Measurements from ENCODE around the gene UBE2E3.

The UBE2E3 gene

GRCh38 chr2:180952731-180953336 lies 27.6 kb upstream of the UBE2E3 start:
- Histone ChIP-seq H3K4me3 (ENCODE audit: low read length) (no peak overlapping the region), H3K4me1 (ENCODE audit: control insufficient read depth, insufficient read depth, low read length) (no peaks in the 10 kb centered on the region), H3K9me3 (ENCODE audit: control insufficient read depth, insufficient read depth, low read length) (no peaks in the 10 kb centered on the region), H3K27me3 (ENCODE audit: control insufficient read depth, insufficient read depth, low read length) (no peaks in the 10 kb centered on the region), H3K36me3 (ENCODE audit: control insufficient read depth, insufficient read depth, low read length) (no peaks in the 10 kb centered on the region), H3K27ac (ENCODE audit: low read length) (no peak overlapping the region)
- DNase-seq (ENCODE audit: low read depth, low spot score) = no peak

DNA sequence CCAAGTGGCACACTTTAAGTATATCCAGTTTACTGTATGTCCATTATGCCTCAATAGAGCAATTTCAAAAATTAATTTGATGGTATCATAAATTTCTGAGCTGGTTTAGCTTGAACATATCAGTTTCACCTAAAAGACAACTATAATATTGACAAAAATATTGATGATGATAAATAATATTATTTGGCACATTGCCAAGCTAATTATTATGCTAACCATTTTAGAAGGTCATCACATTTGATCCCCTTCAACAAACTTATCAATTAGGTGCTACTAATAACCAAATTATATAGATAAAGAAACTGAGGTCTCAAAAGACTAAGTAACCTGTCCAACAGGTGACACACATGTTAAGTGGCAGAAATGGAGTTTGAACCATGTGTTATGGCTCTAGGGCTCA lies 26.9 kb upstream of the UBE2E3 start:
- H3K4me3 ChIP-seq (ENCODE audit: low read length) = no peak overlapping the region
- H3K4me1 ChIP-seq (ENCODE audit: control insufficient read depth, insufficient read depth, low read length) = no peaks in the 10 kb centered on the region
- H3K9me3 ChIP-seq (ENCODE audit: control insufficient read depth, insufficient read depth, low read length) = no peaks in the 10 kb centered on the region
- no peak overlapping the region for H3K27ac ChIP-seq (ENCODE audit: low read length)
- no peaks in the 10 kb centered on the region for H3K27me3 ChIP-seq (ENCODE audit: control insufficient read depth, insufficient read depth, low read length)
- H3K36me3 ChIP-seq (ENCODE audit: control insufficient read depth, insufficient read depth, low read length) = no peaks in the 10 kb centered on the region
- DNase-seq (ENCODE audit: low read depth, low spot score) = no peak

GRCh38 chr2:180955101-180955500 lies 25.3 kb upstream of the UBE2E3 start:
- H3K9me3 ChIP-seq (ENCODE audit: control insufficient read depth, insufficient read depth, low read length) = no peaks in the 10 kb centered on the region
- no peak overlapping the region for H3K4me3 ChIP-seq (ENCODE audit: low read length)
- H3K27me3 ChIP-seq (ENCODE audit: control insufficient read depth, insufficient read depth, low read length) = no peaks in the 10 kb centered on the region
- DNase-seq (ENCODE audit: low read depth, low spot score) = no peak
- H3K36me3 ChIP-seq (ENCODE audit: control insufficient read depth, insufficient read depth, low read length) = no peaks in the 10 kb centered on the region
- H3K4me1 ChIP-seq (ENCODE audit: control insufficient read depth, insufficient read depth, low read length) = no peaks in the 10 kb centered on the region
- no peak overlapping the region for H3K27ac ChIP-seq (ENCODE audit: low read length)

GRCh38 chr2:180959787-180960186 lies 20.6 kb upstream of the UBE2E3 start:
- no peaks in the 10 kb centered on the region for H3K9me3 ChIP-seq (ENCODE audit: control insufficient read depth, insufficient read depth, low read length)
- DNase-seq (ENCODE audit: low read depth, low spot score) = no peak
- H3K36me3 ChIP-seq (ENCODE audit: control insufficient read depth, insufficient read depth, low read length) = no peaks in the 10 kb centered on the region
- H3K4me3 ChIP-seq (ENCODE audit: low read length) = no peak overlapping the region
- H3K4me1 ChIP-seq (ENCODE audit: control insufficient read depth, insufficient read depth, low read length) = no peaks in the 10 kb centered on the region
- no CpG with 5 or more reads among the region's 1 CpG for WGBS (ENCODE audit: insufficient coverage, insufficient read length)
- H3K27ac ChIP-seq (ENCODE audit: low read length) = no peak overlapping the region
- H3K27me3 ChIP-seq (ENCODE audit: control insufficient read depth, insufficient read depth, low read length) = no peaks in the 10 kb centered on the region

DNA sequence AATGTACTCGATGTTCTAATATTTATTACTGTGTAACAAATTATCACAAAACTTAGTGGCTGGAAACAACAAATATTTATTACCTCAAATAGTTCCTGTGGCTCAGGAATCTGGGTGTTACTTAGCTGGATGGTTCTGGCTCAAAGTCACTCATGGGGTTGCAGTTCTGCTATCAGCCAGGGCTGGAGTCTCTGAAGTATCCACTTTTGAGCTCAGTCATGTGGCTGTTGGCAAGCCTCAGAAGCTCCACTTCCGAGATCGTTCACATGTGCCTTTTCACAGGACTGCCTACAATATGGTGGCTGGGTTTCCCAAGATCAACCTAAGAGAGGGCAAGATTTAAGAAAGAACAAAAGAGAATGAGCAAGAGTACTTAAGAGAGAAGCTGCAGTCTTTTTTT lies 19.4 kb upstream of the UBE2E3 start:
- no CpG with 5 or more reads among the region's 3 CpGs for WGBS (ENCODE audit: insufficient coverage, insufficient read length)
- Histone ChIP-seq H3K9me3 (ENCODE audit: control insufficient read depth, insufficient read depth, low read length) (no peaks in the 10 kb centered on the region), H3K27me3 (ENCODE audit: control insufficient read depth, insufficient read depth, low read length) (no peaks in the 10 kb centered on the region)

GRCh38 chr2:180962727-180963314 lies 17.6 kb upstream of the UBE2E3 start:
- no peak for DNase-seq (ENCODE audit: low read depth, low spot score)
- H3K4me1 ChIP-seq (ENCODE audit: control insufficient read depth, insufficient read depth, low read length) = no peaks in the 10 kb centered on the region
- no peaks in the 10 kb centered on the region for H3K9me3 ChIP-seq (ENCODE audit: control insufficient read depth, insufficient read depth, low read length)
- no peaks in the 10 kb centered on the region for H3K27me3 ChIP-seq (ENCODE audit: control insufficient read depth, insufficient read depth, low read length)
- no peaks in the 10 kb centered on the region for H3K36me3 ChIP-seq (ENCODE audit: control insufficient read depth, insufficient read depth, low read length)
- no CpG with 5 or more reads among the region's 4 CpGs for WGBS (ENCODE audit: insufficient coverage, insufficient read length)
- H3K4me3 ChIP-seq (ENCODE audit: low read length) = no peak overlapping the region
- H3K27ac ChIP-seq (ENCODE audit: low read length) = no peak overlapping the region

More for the DNA sequence above, 19.4 kb upstream of the UBE2E3 start:
- Histone ChIP-seq H3K4me1 (ENCODE audit: control insufficient read depth, insufficient read depth, low read length) (no peaks in the 10 kb centered on the region), H3K36me3 (ENCODE audit: control insufficient read depth, insufficient read depth, low read length) (no peaks in the 10 kb centered on the region), H3K4me3 (ENCODE audit: low read length) (no peak overlapping the region), H3K27ac (ENCODE audit: low read length) (no peak overlapping the region)
- no peak for DNase-seq (ENCODE audit: low read depth, low spot score)

- Histone ChIP-seq H3K4me3 (ENCODE audit: low read length) (no peak overlapping the region), H3K36me3 (ENCODE audit: control insufficient read depth, insufficient read depth, low read length) (no peaks in the 10 kb centered on the region), H3K27me3 (ENCODE audit: control insufficient read depth, insufficient read depth, low read length) (no peaks in the 10 kb centered on the region), H3K9me3 (ENCODE audit: control insufficient read depth, insufficient read depth, low read length) (no peaks in the 10 kb centered on the region), H3K27ac (ENCODE audit: low read length) (no peak overlapping the region), H3K4me1 (ENCODE audit: control insufficient read depth, insufficient read depth, low read length) (no peaks in the 10 kb centered on the region)
- DNase-seq (ENCODE audit: low read depth, low spot score) = no peak
- no CpG with 5 or more reads among the region's 3 CpGs for WGBS (ENCODE audit: insufficient coverage, insufficient read length)
These were observed 14.0 kb upstream of the UBE2E3 start for GRCh38 chr2:180966378-180966777.

DNA sequence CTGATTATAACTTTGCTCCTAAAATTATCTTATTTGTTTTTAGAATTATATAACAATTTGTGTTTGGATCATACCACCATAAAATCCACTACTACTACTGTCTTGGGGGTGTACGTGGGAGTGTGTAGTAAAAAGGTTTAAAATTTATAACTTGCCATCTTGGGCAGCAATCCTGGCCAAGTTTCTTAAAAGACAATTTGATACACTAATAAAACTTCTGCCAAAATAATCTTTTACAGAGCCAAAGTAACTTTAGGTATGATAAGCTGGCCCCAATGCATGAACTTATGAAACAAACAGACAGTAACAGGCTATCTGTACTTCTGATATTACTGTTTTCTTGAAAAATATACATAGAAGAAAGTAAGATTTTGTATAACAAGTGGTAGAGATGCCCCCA lies 11.3 kb upstream of the UBE2E3 start:
- DNase-seq (ENCODE audit: low read depth, low spot score) = no peak
- Histone ChIP-seq H3K27ac (ENCODE audit: low read length) (no peak overlapping the region), H3K27me3 (ENCODE audit: control insufficient read depth, insufficient read depth, low read length) (no peaks in the 10 kb centered on the region), H3K36me3 (ENCODE audit: control insufficient read depth, insufficient read depth, low read length) (no peaks in the 10 kb centered on the region), H3K4me3 (ENCODE audit: low read length) (no peak overlapping the region), H3K4me1 (ENCODE audit: control insufficient read depth, insufficient read depth, low read length) (no peaks in the 10 kb centered on the region), H3K9me3 (ENCODE audit: control insufficient read depth, insufficient read depth, low read length) (no peaks in the 10 kb centered on the region)
- no CpG with 5 or more reads among the region's 1 CpG for WGBS (ENCODE audit: insufficient coverage, insufficient read length)

- no CpG with 5 or more reads among the region's 3 CpGs for WGBS (ENCODE audit: insufficient coverage, insufficient read length)
- Histone ChIP-seq H3K36me3 (ENCODE audit: control insufficient read depth, insufficient read depth, low read length) (no peaks in the 10 kb centered on the region), H3K4me3 (ENCODE audit: low read length) (no peak overlapping the region), H3K27me3 (ENCODE audit: control insufficient read depth, insufficient read depth, low read length) (no peaks in the 10 kb centered on the region), H3K9me3 (ENCODE audit: control insufficient read depth, insufficient read depth, low read length) (no peaks in the 10 kb centered on the region), H3K4me1 (ENCODE audit: control insufficient read depth, insufficient read depth, low read length) (no peaks in the 10 kb centered on the region), H3K27ac (ENCODE audit: low read length) (no peak overlapping the region)
- DNase-seq (ENCODE audit: low read depth, low spot score) = no peak
These were observed 10.4 kb upstream of the UBE2E3 start for GRCh38 chr2:180970016-180970415.

DNA sequence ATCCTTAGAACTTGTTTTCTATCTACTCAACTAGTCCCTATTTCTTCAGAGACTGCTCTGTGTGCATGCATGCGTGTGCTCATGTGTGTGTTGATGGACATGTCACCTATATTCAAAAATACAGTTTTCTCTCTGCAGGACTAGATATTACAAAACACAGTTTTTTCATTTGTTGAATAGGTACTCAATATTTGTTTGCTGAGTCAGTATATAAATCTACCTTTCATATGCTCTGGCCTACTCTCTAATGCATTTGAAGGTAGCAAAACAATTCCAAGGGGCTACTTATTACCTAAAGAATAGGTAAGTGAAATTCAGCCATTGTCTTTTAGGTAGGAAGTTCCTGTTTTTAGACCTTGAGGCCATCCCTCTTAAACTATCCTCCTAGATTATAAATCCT lies 8.6 kb upstream of the UBE2E3 start:
- Histone ChIP-seq H3K27ac (ENCODE audit: low read length) (no peak overlapping the region), H3K36me3 (ENCODE audit: control insufficient read depth, insufficient read depth, low read length) (no peaks in the 10 kb centered on the region), H3K9me3 (ENCODE audit: control insufficient read depth, insufficient read depth, low read length) (no peaks in the 10 kb centered on the region), H3K27me3 (ENCODE audit: control insufficient read depth, insufficient read depth, low read length) (no peaks in the 10 kb centered on the region), H3K4me1 (ENCODE audit: control insufficient read depth, insufficient read depth, low read length) (no peaks in the 10 kb centered on the region), H3K4me3 (ENCODE audit: low read length) (no peak overlapping the region)
- no CpG with 5 or more reads among the region's 1 CpG for WGBS (ENCODE audit: insufficient coverage, insufficient read length)
- no peak for DNase-seq (ENCODE audit: low read depth, low spot score)

DNA sequence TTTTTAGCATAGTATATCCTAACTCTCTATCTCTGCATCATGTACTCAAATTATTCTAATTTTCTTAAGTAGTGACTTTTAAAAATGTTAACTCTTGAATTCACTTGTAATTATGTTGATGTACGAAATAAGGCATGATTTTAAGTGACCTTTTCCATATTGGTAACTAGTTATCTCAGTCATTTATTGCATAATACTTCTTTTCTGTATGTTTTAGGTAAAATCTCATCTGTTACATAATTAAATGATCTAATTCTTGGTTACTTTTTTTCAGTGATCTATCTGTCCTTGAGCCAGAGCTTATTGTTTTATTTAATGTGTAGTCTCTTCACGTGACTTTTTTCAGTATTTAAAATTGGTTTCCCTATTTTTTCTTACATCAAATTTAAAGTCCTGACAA lies 4.8 kb upstream of the UBE2E3 start:
- Histone ChIP-seq H3K36me3 (ENCODE audit: control insufficient read depth, insufficient read depth, low read length) (no peaks in the 10 kb centered on the region), H3K27ac (ENCODE audit: low read length) (no peak overlapping the region), H3K4me3 (ENCODE audit: low read length) (no peak overlapping the region), H3K4me1 (ENCODE audit: control insufficient read depth, insufficient read depth, low read length) (no peaks in the 10 kb centered on the region), H3K9me3 (ENCODE audit: control insufficient read depth, insufficient read depth, low read length) (no peaks in the 10 kb centered on the region), H3K27me3 (ENCODE audit: control insufficient read depth, insufficient read depth, low read length) (no peaks in the 10 kb centered on the region)
- DNase-seq (ENCODE audit: low read depth, low spot score) = no peak
- WGBS (ENCODE audit: insufficient coverage, insufficient read length) = no CpG with 5 or more reads among the region's 2 CpGs

Measured in iPS DF 6.9 (cell line).